Keratinocyte (primary cell): ENCODE measurements around the gene QPCT. TPM values are rescaled to one million over a fixed set of nuclear protein-coding genes. Genes with fewer than 3 reads are reported as not detected.

Experiments used
- DNase-seq: peaks from one replicate; pipeline ENCODE4 v3.0.0-alpha.2; 2011; ENCODE audit warnings: low read depth, missing footprints, low spot score
- FAIRE-seq: peaks from 2 replicates; lab custom pipeline; 2011; peaks lifted over from hg19 to GRCh38; lab: Jason Lieb, UNC
- H2AFZ ChIP-seq: 2 replicates; pipeline ENCODE4 v1.6.0; 2012; ENCODE audit warnings: low read length, control low read depth, inconsistent platforms; ENCODE audit not compliant: control insufficient read depth
- H3K27ac ChIP-seq: 2 replicates; pipeline ENCODE4 v1.5.1; 2011; ENCODE audit warnings: low read length; ENCODE audit not compliant: control insufficient read depth, insufficient read depth
- H3K27me3 ChIP-seq: 3 replicates; pipeline ENCODE4 v1.6.0; 2011; ENCODE audit warnings: low read length; ENCODE audit not compliant: control insufficient read depth, insufficient read depth; ENCODE audit errors: extremely low read depth
- H3K36me3 ChIP-seq, 2 experiments: 2 replicates in 1 of 2; 3 replicates in 1 of 2; pipeline ENCODE4 v1.5.1; 2011; ENCODE audit warnings: low read length in 2 of 2, mild to moderate bottlenecking in 1 of 2; ENCODE audit not compliant: control insufficient read depth in 2 of 2, insufficient read depth in 2 of 2; ENCODE audit errors: extremely low read depth in 1 of 2
- H3K4me1 ChIP-seq: 3 replicates; pipeline ENCODE4 v1.5.1; 2011; ENCODE audit warnings: low read length; ENCODE audit not compliant: control insufficient read depth, insufficient read depth; ENCODE audit errors: extremely low read depth
- H3K4me2 ChIP-seq: 3 replicates; pipeline ENCODE4 v1.6.0; 2011; ENCODE audit warnings: low read depth, low read length; ENCODE audit not compliant: control insufficient read depth, insufficient read depth; ENCODE audit errors: extremely low read depth
- H3K4me3 ChIP-seq, 3 experiments: fragments of 200-600 bp in 1 of 3; sonication (generic) in 1 of 3; 2 replicates in 2 of 3; 3 replicates in 1 of 3; pipeline ENCODE4 v1.5.1; 2011 to 2016; ENCODE audit warnings: low read length in 3 of 3, mild to moderate bottlenecking in 3 of 3, control low read depth in 2 of 3, inconsistent platforms in 1 of 3, low read depth in 1 of 3, mixed read lengths in 1 of 3, mixed run types in 1 of 3, moderate library complexity in 1 of 3; ENCODE audit not compliant: control insufficient read depth in 2 of 3, insufficient read depth in 2 of 3; ENCODE audit errors: extremely low read depth in 1 of 3
- H3K79me2 ChIP-seq: 2 replicates; pipeline ENCODE4 v1.6.0; 2012; ENCODE audit warnings: low read length; ENCODE audit not compliant: control insufficient read depth, insufficient read depth
- H3K9ac ChIP-seq: 3 replicates; pipeline ENCODE4 v1.6.0; 2011; ENCODE audit warnings: low read length; ENCODE audit not compliant: control insufficient read depth, insufficient read depth; ENCODE audit errors: extremely low read depth
- H3K9me1 ChIP-seq: 3 replicates; pipeline ENCODE4 v1.6.0; 2011; ENCODE audit warnings: low read length; ENCODE audit not compliant: control insufficient read depth, insufficient read depth; ENCODE audit errors: extremely low read depth
- H3K9me3 ChIP-seq: 2 replicates; pipeline ENCODE4 v1.5.1; 2012; ENCODE audit warnings: low read depth, low read length; ENCODE audit not compliant: control insufficient read depth
- H4K20me1 ChIP-seq: 3 replicates; pipeline ENCODE4 v1.6.0; 2011; ENCODE audit warnings: low read length; ENCODE audit not compliant: control insufficient read depth, insufficient read depth; ENCODE audit errors: extremely low read depth
- CTCF ChIP-seq, 3 experiments: IDR thresholded peaks in 1 of 3; conservative IDR thresholded peaks in 1 of 3; optimal IDR thresholded peaks in 1 of 3; 2 replicates in 2 of 3; 3 replicates in 1 of 3; pipeline versions ENCODE3 to v1.5.1; 2011; ENCODE audit warnings: low read length in 3 of 3, mild to moderate bottlenecking in 3 of 3, moderate library complexity in 2 of 3, control low read depth in 1 of 3, inconsistent platforms in 1 of 3; ENCODE audit not compliant: insufficient read depth in 2 of 3; ENCODE audit errors: extremely low read depth in 1 of 3
- EZH2 ChIP-seq: IDR thresholded peaks from one replicate; pipeline ENCODE4 v1.6.1; 2012; ENCODE audit warnings: inconsistent platforms, mild to moderate bottlenecking, low read length, moderate library complexity
- dilution Hi-C: fragments of 300-500 bp; cut with MboI; formaldehyde crosslinking; loops from one replicate; pipeline ENCODE4 v1.7.0; 2020; ENCODE audit warnings: low sequenced_read_pairs; ENCODE audit not compliant: extremely low pct_ligation_motif_present
- polyA plus RNA-seq, 5 experiments: library from polyadenylated mRNA; depleted of rRNA in 3 of 5; stranded (reverse) in 3 of 5; stranded (forward) in 1 of 5; unstranded in 1 of 5; fragments of >200 nt; gene quantifications; 1 replicate in 1 of 5; 2 replicates in 3 of 5; 3 replicates in 1 of 5; pipeline versions ENCODE4 v1.2.1 to v1.2.3, GENCODE V29; 2011 to 2012; ENCODE audit warnings: missing spikeins in 2 of 5, low read depth in 1 of 5, low replicate concordance in 1 of 5

The QPCT gene
- polyA plus RNA-seq, 1 donor (not counting 4 experiments of a cell fraction or from before 2014, with no cell fraction given): 11.6 TPM

- Histone ChIP-seq H3K9ac (no peak overlapping the region), H3K9me1 (no peaks in the 10 kb centered on the region), H3K9me3 (no peaks in the 10 kb centered on the region), H3K36me3 (no peaks in the 10 kb centered on the region), H3K4me2 (peak overlapping the region; percentile 75), H3K79me2 (no peaks in the 10 kb centered on the region), H3K27me3 (no peaks in the 10 kb centered on the region), H4K20me1 (no peaks in the 10 kb centered on the region), H2AFZ (no peak overlapping the region), H3K4me3 (no peak overlapping the region), H3K27ac (no peak overlapping the region), H3K4me1 (peaks cover 23% of the 10 kb centered on the region)
- FAIRE-seq (no peak), DNase-seq (no peak)
- TF ChIP-seq EZH2 (no peak), CTCF (optimal IDR thresholded peaks at IDR 0.05 in 1 of 3, IDR thresholded peaks at IDR 0.05 in 1 of 3, conservative IDR thresholded peaks at IDR 0.05 in 1 of 3; ENCODE audit: extremely low read depth in 1 of 3, insufficient read depth in 2 of 3, low read length in 3 of 3) (no peak)
- dilution Hi-C loops: no loop called here
Observed at GRCh38 chr2:37375741-37376288, 31.4 kb downstream of the QPCT start.

DNA sequence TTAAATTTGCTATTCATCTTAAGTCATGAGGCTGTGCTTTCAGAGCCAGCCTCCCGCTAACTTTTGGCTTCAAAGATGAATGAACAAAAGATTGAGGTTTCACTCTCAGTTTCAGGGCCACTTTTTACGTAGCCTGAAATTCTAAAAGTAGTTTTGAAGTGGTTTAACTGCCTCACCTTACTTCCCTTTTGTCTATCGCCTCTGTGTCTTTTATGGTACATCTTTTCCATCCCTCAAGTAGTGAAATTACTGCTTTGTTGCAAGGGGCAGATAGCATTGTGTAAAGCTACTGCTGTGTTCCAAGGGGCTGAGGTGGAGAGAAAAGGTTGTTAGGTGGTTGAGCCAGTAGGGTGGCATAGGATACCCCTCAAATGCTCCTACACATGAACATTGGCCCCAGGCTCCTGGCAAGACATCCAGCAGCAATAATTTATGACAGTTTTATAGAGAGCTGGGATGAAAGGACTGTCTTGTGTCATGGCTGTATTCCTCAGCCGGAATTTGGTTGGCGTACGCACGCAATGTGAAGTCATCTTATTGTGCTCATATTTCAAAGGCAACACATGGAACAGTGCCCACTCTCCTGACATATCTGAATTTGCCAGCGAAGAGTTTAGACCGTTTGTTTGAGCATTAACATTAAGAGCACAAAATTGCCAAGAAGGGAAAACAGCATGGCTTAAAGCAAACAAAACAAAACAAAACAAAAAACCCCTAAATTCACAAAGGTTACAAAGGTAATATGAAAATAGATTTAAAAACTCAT is 32.2 kb downstream of the QPCT start:
- peak overlapping the region; percentile 23 for H3K9ac ChIP-seq
- H4K20me1 ChIP-seq: no peaks in the 10 kb centered on the region
- H3K4me3 ChIP-seq: peak overlapping the region in 2 of 3 experiments; percentile 11 to 13
- peak overlapping the region; percentile 48 for H3K27ac ChIP-seq
- FAIRE-seq (peak; percentile 93), DNase-seq (no peak)
- H3K4me1 ChIP-seq: peaks cover 23% of the 10 kb centered on the region
- TF ChIP-seq EZH2: no peak
- TF ChIP-seq CTCF (optimal IDR thresholded peaks at IDR 0.05 in 1 of 3, IDR thresholded peaks at IDR 0.05 in 1 of 3, conservative IDR thresholded peaks at IDR 0.05 in 1 of 3; ENCODE audit: extremely low read depth in 1 of 3, insufficient read depth in 2 of 3, low read length in 3 of 3): no peak
- peak overlapping the region; percentile 45 for H2AFZ ChIP-seq
- H3K27me3 ChIP-seq: no peaks in the 10 kb centered on the region
- no peaks in the 10 kb centered on the region for H3K36me3 ChIP-seq
- H3K79me2 ChIP-seq: no peaks in the 10 kb centered on the region
- no peaks in the 10 kb centered on the region for H3K9me1 ChIP-seq
- H3K9me3 ChIP-seq: no peaks in the 10 kb centered on the region
- dilution Hi-C loops: no loop called here
- peak overlapping the region; percentile 75 for H3K4me2 ChIP-seq
